HepG2 (cell line): ENCODE data around the gene PBX1. TPM values are rescaled to one million over a fixed set of nuclear protein-coding genes. Genes with fewer than 3 reads are reported as not detected.

Source experiments
- ATAC-seq: fragments of 200-7000 bp; cut with Tn5 transposase; 3 replicates; pipeline ENCODE4 v1.9.1; 2020; ENCODE audit warnings: mild to moderate bottlenecking, moderate library complexity
- BruUV-seq: library from RNA; stranded (reverse); fragments of 400-500 nt; replicated peaks from 2 replicates; lab custom pipeline; 2021; lab: Mats Ljungman, UMichigan
- CTCF ChIA-PET: fragments of 300-600 bp; formaldehyde crosslinking; extraction: SDS; loops from one replicate; lab custom pipeline; 2021; ENCODE audit warnings: low total read pairs, inconsistent platforms, low intra/inter-chr PET ratio; lab: Yijun Ruan, JAX
- POLR2A ChIA-PET: fragments of 350-600 bp; sonication (Branson Sonifier 250); formaldehyde crosslinking; loops from one replicate; lab custom pipeline; 2020; ENCODE audit warnings: antibody characterized with exemption, inconsistent platforms; lab: Yijun Ruan, JAX
- DNase-seq: peaks from one replicate; pipeline ENCODE4 v3.0.0-alpha.2; 2015; ENCODE audit warnings: low spot score
- FAIRE-seq: peaks from 3 replicates; lab custom pipeline; 2011; peaks lifted over from hg19 to GRCh38; lab: Jason Lieb, UNC
- H2AFZ ChIP-seq: one replicate; pipeline ENCODE4 v1.6.1; 2011; ENCODE audit warnings: low read length, inconsistent platforms
- H3K27ac ChIP-seq: fragments of 300-600 bp; 3 replicates; pipeline ENCODE4 v1.8.0; 2011; ENCODE audit warnings: mixed run types, mild to moderate bottlenecking, mixed read lengths, low read length, inconsistent platforms; ENCODE audit not compliant: insufficient read depth; ENCODE audit errors: extremely low read length
- H3K27me3 ChIP-seq, 2 experiments: fragments of 200-600 bp in 1 of 2; 2 replicates in 1 of 2; 3 replicates in 1 of 2; pipeline versions ENCODE4 v1.6.0 to v1.8.0; 2011; ENCODE audit warnings: low read length in 2 of 2, mild to moderate bottlenecking in 2 of 2, moderate library complexity in 2 of 2, inconsistent platforms in 1 of 2; ENCODE audit not compliant: insufficient read depth in 2 of 2, control insufficient read depth in 1 of 2
- H3K36me3 ChIP-seq, 2 experiments: fragments of 200-600 bp in 1 of 2; replicated peaks in 1 of 2; 2 replicates in 1 of 2; 3 replicates in 1 of 2; pipeline versions ENCODE4 v1.5.1 to v1.8.0; 2011; ENCODE audit warnings: low read length in 2 of 2, inconsistent platforms in 1 of 2; ENCODE audit not compliant: insufficient read depth in 2 of 2, control insufficient read depth in 1 of 2
- H3K4me1 ChIP-seq: 2 replicates; pipeline ENCODE4 v1.5.1; 2012; ENCODE audit warnings: low read length, inconsistent platforms; ENCODE audit not compliant: insufficient read depth
- H3K4me2 ChIP-seq: 2 replicates; pipeline ENCODE4 v1.6.0; 2011; ENCODE audit warnings: low read depth, low read length, inconsistent platforms
- H3K4me3 ChIP-seq, 3 experiments: fragments of 200-600 bp in 1 of 3; sonication (generic), shearing (Covaris generic) in 1 of 3; replicated peaks in 1 of 3; 2 replicates each; pipeline ENCODE4 v1.5.1; 2011 to 2016; ENCODE audit warnings: low read length in 3 of 3, inconsistent platforms in 2 of 3, low read depth in 2 of 3, mild to moderate bottlenecking in 2 of 3, control low read depth in 1 of 3, mixed read lengths in 1 of 3; ENCODE audit not compliant: insufficient read depth in 1 of 3
- H3K79me2 ChIP-seq: one replicate; pipeline ENCODE4 v1.6.1; 2011; ENCODE audit warnings: low read length, inconsistent platforms; ENCODE audit not compliant: insufficient read depth
- H3K9ac ChIP-seq: 2 replicates; pipeline ENCODE4 v1.6.0; 2011; ENCODE audit warnings: mild to moderate bottlenecking, low read depth, low read length, inconsistent platforms; ENCODE audit not compliant: insufficient read depth
- H3K9me3 ChIP-seq: 2 replicates; pipeline ENCODE4 v1.5.1; 2012; ENCODE audit warnings: mild to moderate bottlenecking, low read length
- H4K20me1 ChIP-seq: 2 replicates; pipeline ENCODE4 v1.6.0; 2011; ENCODE audit warnings: inconsistent platforms, mild to moderate bottlenecking, low read length, moderate library complexity; ENCODE audit not compliant: insufficient read depth
- ATF1 ChIP-seq: IDR thresholded peaks from 2 replicates; pipeline ENCODE4 v1.6.1; 2016; ENCODE audit warnings: mild to moderate bottlenecking, control low read depth
- ATF7 ChIP-seq, 2 experiments: fragments of 450-650 bp in 1 of 2; sonication (generic) in 1 of 2; formaldehyde crosslinking in 1 of 2; IDR thresholded peaks; 2 replicates each; pipeline versions ENCODE4 v1.4.0 to v1.6.1; 2016 to 2020; ENCODE audit warnings: antibody characterized with exemption in 1 of 2, mild to moderate bottlenecking in 1 of 2, missing genetic modification reagents in 1 of 2
- ETV5 ChIP-seq: IDR thresholded peaks from 2 replicates; pipeline ENCODE4 v1.6.1; 2018; ENCODE audit warnings: missing biosample characterization, missing genetic modification reagents, inconsistent platforms, borderline replicate concordance
- FOSL2 ChIP-seq: sonication (generic); formaldehyde crosslinking; IDR thresholded peaks from 2 replicates; pipeline ENCODE4 v1.4.0; 2020; ENCODE audit warnings: missing genetic modification reagents
- JDP2 ChIP-seq: sonication (generic); formaldehyde crosslinking; IDR thresholded peaks from 2 replicates; pipeline ENCODE4 v1.8.1; 2022; ENCODE audit warnings: missing genetic modification reagents, borderline replicate concordance
- MTF1 ChIP-seq: sonication (generic); formaldehyde crosslinking; IDR thresholded peaks from 2 replicates; pipeline ENCODE4 v1.5.0; 2020; ENCODE audit warnings: missing genetic modification reagents
- SIN3B ChIP-seq: fragments of 150-350 bp; IDR thresholded peaks from 2 replicates; pipeline ENCODE4 v1.6.1; 2014; ENCODE audit warnings: low read length
- SMYD3 ChIP-seq: sonication (generic); formaldehyde crosslinking; IDR thresholded peaks from 2 replicates; pipeline ENCODE4 v1.8.1; 2023; ENCODE audit warnings: mild to moderate bottlenecking, missing genetic modification reagents
- ZNF264 ChIP-seq: sonication (generic); formaldehyde crosslinking; IDR thresholded peaks from 2 replicates; pipeline ENCODE4 v1.4.0; 2020; ENCODE audit warnings: missing genetic modification reagents
- ZNF597 ChIP-seq: sonication (generic); formaldehyde crosslinking; IDR thresholded peaks from 2 replicates; pipeline ENCODE4 v1.5.0; 2020; ENCODE audit warnings: missing genetic modification reagents
- ZNF607 ChIP-seq: sonication (generic); formaldehyde crosslinking; IDR thresholded peaks from 2 replicates; pipeline ENCODE4 v1.5.1; 2020; ENCODE audit warnings: missing genetic modification reagents, mild to moderate bottlenecking, borderline replicate concordance
- ZNF704 ChIP-seq: sonication (generic); formaldehyde crosslinking; IDR thresholded peaks from 2 replicates; pipeline ENCODE4 v1.8.1; 2023; ENCODE audit warnings: mild to moderate bottlenecking, inconsistent platforms, moderate library complexity, missing genetic modification reagents, borderline replicate concordance
- ZNF773 ChIP-seq: sonication (generic); formaldehyde crosslinking; IDR thresholded peaks from 2 replicates; pipeline ENCODE4 v1.4.0; 2020; ENCODE audit warnings: missing genetic modification reagents, borderline replicate concordance
- ZNF788 ChIP-seq: sonication (generic); formaldehyde crosslinking; IDR thresholded peaks from 2 replicates; pipeline ENCODE4 v1.5.0; 2020; ENCODE audit warnings: mild to moderate bottlenecking, missing genetic modification reagents, borderline replicate concordance
- WGBS: methylation state at CpG from one replicate; pipeline ENCODE4 v1.1.6; 2017; ENCODE audit warnings: low lambda C conversion rate; 5-methylcytosine and 5-hydroxymethylcytosine counted together
- in situ Hi-C: cut with HindIII; loops from 2 replicates; pipeline ENCODE4 v1.10.0; 2017; ENCODE audit warnings: low pct_unique_long_range_greater_than_20kb; ENCODE audit not compliant: extremely low pct_ligation_motif_present
- intact Hi-C: fragments of 100-400 bp; cut with micrococcal nuclease; formaldehyde crosslinking; loops from one replicate; pipeline ENCODE4 v1.10.0; 2022; ENCODE audit not compliant: unreplicated experiment
- polyA plus RNA-seq, 8 experiments: library from polyadenylated mRNA; depleted of rRNA in 3 of 8; stranded (reverse) in 7 of 8; unstranded in 1 of 8; fragments of >200 nt; fragmentation: Illumina TruSeq in 4 of 8; extraction: Trizol in 4 of 8; gene quantifications; 2 replicates each; pipeline versions ENCODE4 v1.2.1 to v1.2.3, GENCODE V29; 2011 to 2016; ENCODE audit warnings: low read depth in 4 of 8, missing spikeins in 1 of 8, mixed read lengths in 1 of 8; ENCODE audit not compliant: insufficient read depth in 1 of 8
- total RNA-seq, 5 experiments: library from RNA; depleted of rRNA; stranded (reverse); fragments of >200 nt; fragmentation: Illumina TruSeq; extraction: Trizol; gene quantifications; 2 replicates each; pipeline ENCODE4 v1.2.3, GENCODE V29; 2016; ENCODE audit warnings: low read depth in 1 of 5

PBX1 gene
- total and polyA plus RNA-seq, 2 of the 13 experiments (the other 11 are each of a cell fraction or from before 2014, with no cell fraction given): 0.24 TPM; not detected in 1

GRCh38 chr1:164709126-164709525 is 150.1 kb downstream of the PBX1 start (continued):
- TF ChIP-seq ETV5 (CRISPR knock-in tag): no peak
- no peak for TF ChIP-seq ATF7 (IDR thresholded peaks at IDR 0.05)
- TF ChIP-seq ATF7 (CRISPR knock-in tag; IDR thresholded peaks at IDR 0.05): no peak
- no peak for TF ChIP-seq MTF1 (CRISPR knock-in tag)
- no peak for TF ChIP-seq SIN3B

GRCh38 chr1:164709541-164710278 is 150.7 kb downstream of the PBX1 start:
- FAIRE-seq: no peak
- no peak overlapping the region for H2AFZ ChIP-seq
- ATAC-seq: no peak
- CTCF ChIA-PET: no interaction called here
- H4K20me1 ChIP-seq: no peaks in the 10 kb centered on the region
- no peak overlapping the region for H3K9ac ChIP-seq
- no peaks in the 10 kb centered on the region for H3K79me2 ChIP-seq
- BruUV-seq: no TSS peak
- H3K4me2 ChIP-seq: no peak overlapping the region
- no peak for DNase-seq
- no peaks in the 10 kb centered on the region for H3K4me1 ChIP-seq
- intact Hi-C loops: no loop called here
- H3K27me3 ChIP-seq: no peaks in the 10 kb centered on the region
- WGBS: 25% methylated on average over 10 of the region's 10 CpGs
- in situ Hi-C loops: no loop called here
- H3K36me3 ChIP-seq: no peaks in the 10 kb centered on the region
- no peak for TF ChIP-seq ZNF597 (CRISPR knock-in tag)
- TF ChIP-seq SMYD3 (CRISPR knock-in tag): no peak
- TF ChIP-seq ZNF788 (CRISPR knock-in tag): no peak
- TF ChIP-seq FOSL2 (CRISPR knock-in tag): no peak
- no peak for TF ChIP-seq ZNF264
- TF ChIP-seq ZNF773: no peak
- no peak for TF ChIP-seq ZNF607 (CRISPR knock-in tag)
- TF ChIP-seq ZNF704: no peak
- no peak for TF ChIP-seq ATF1 (CRISPR knock-in tag)
- TF ChIP-seq JDP2 (CRISPR knock-in tag): no peak
- POLR2A ChIA-PET: no interaction called here
- H3K27ac ChIP-seq: no peak overlapping the region
- H3K9me3 ChIP-seq: no peaks in the 10 kb centered on the region
- H3K4me3 ChIP-seq: no peak overlapping the region
